Activated gamma-delta T cell treated with anti-CD3 and anti-CD28 coated beads, Interleukin-2, amount 50 U/mL, for 16 hours (primary cell): Measurements from ENCODE around the gene LTO1.

Source experiments
- DNase-seq: peaks from one replicate; pipeline ENCODE4 v3.0.0-alpha.2; 2020; ENCODE audit warnings: low read depth

LTO1 gene

GRCh38 chr11:69674886-69675714 lies at the start of gene LTO1:
Gene LTO1 (minus strand): TSS chr11:69675353. CDS start chr11:69675239, 114 bp downstream.
- DNase-seq = peak; percentile 92

- no peak for DNase-seq
Observed at GRCh38 chr11:69721745-69722144, 46.6 kb upstream of the LTO1 start.

- DNase-seq = no peak
Observed at GRCh38 chr11:69721106-69721505, 46.0 kb upstream of the LTO1 start.

GRCh38 chr11:69718912-69719311 lies 43.8 kb upstream of the LTO1 start:
- DNase-seq = no peak

GRCh38 chr11:69718147-69718546 lies 43.0 kb upstream of the LTO1 start:
- no peak for DNase-seq

- DNase-seq = no peak
Observed at GRCh38 chr11:69716891-69717747, 42.0 kb upstream of the LTO1 start.

- DNase-seq = no peak
Observed at GRCh38 chr11:69716099-69716498, 40.9 kb upstream of the LTO1 start.

- no peak for DNase-seq
Observed at GRCh38 chr11:69715446-69715845, 40.3 kb upstream of the LTO1 start.

GRCh38 chr11:69711822-69712801 lies 37.0 kb upstream of the LTO1 start:
- DNase-seq = no peak

GRCh38 chr11:69708736-69709401 lies 33.7 kb upstream of the LTO1 start:
- no peak for DNase-seq

GRCh38 chr11:69707176-69707575 lies 32.0 kb upstream of the LTO1 start:
- DNase-seq = no peak

GRCh38 chr11:69705901-69706787 lies 31.0 kb upstream of the LTO1 start:
- DNase-seq = no peak

- no peak for DNase-seq
Observed at GRCh38 chr11:69705351-69705811, 30.2 kb upstream of the LTO1 start.

- no peak for DNase-seq
Observed at GRCh38 chr11:69704508-69705253, 29.5 kb upstream of the LTO1 start.

- DNase-seq = no peak
Observed at GRCh38 chr11:69703768-69704507, 28.8 kb upstream of the LTO1 start, which contains the start of gene FGF19. Gene FGF19 (minus strand): TSS chr11:69704022. CDS start chr11:69703876, 146 bp downstream.

- no peak for DNase-seq
Observed at GRCh38 chr11:69703453-69703767, 28.3 kb upstream of the LTO1 start.

- no peak for DNase-seq
Observed at GRCh38 chr11:69702769-69703452, 27.8 kb upstream of the LTO1 start.

GRCh38 chr11:69702239-69702691 lies 27.1 kb upstream of the LTO1 start:
- no peak for DNase-seq
